H1 (cell line): ENCODE data around the gene OSBPL3. TPM values are rescaled to one million over a fixed set of nuclear protein-coding genes. Genes with fewer than 3 reads are reported as not detected.

Experiments
- CTCF ChIA-PET: fragments of 300-600 bp; sonication (Branson Sonifier 250); formaldehyde crosslinking; loops from one replicate; lab custom pipeline; 2021; ENCODE audit not compliant: partially characterized antibody; lab: Charles Lee
- POLR2A ChIA-PET: fragments of 300-600 bp; sonication (Branson Sonifier 250); formaldehyde crosslinking; loops from one replicate; lab custom pipeline; 2021; ENCODE audit warnings: inconsistent platforms; ENCODE audit not compliant: partially characterized antibody; lab: Charles Lee
- DNase-seq, 2 experiments: peaks; one replicate each; pipeline versions ENCODE4 v3.0.0 to v3.0.0-alpha.2; 2010 to 2022; ENCODE audit warnings: low spot score in 2 of 2, low read depth in 1 of 2, mixed read lengths in 1 of 2
- FAIRE-seq: peaks from 2 replicates; lab custom pipeline; 2011; peaks lifted over from hg19 to GRCh38; lab: Jason Lieb, UNC
- H2AFZ ChIP-seq: 2 replicates; pipeline ENCODE4 v1.8.1; 2012; ENCODE audit warnings: low read length, inconsistent platforms
- H2AK5ac ChIP-seq: 2 replicates; pipeline ENCODE4 v1.6.1; 2013; ENCODE audit warnings: low read depth, low read length
- H2BK120ac ChIP-seq: replicated peaks from 2 replicates; pipeline ENCODE3; 2013; ENCODE audit warnings: low read depth, low read length, inconsistent platforms
- H2BK12ac ChIP-seq: 2 replicates; pipeline ENCODE4 v1.6.1; 2013; ENCODE audit warnings: low read depth, low read length
- H2BK15ac ChIP-seq: 2 replicates; pipeline ENCODE4 v1.6.1; 2013; ENCODE audit warnings: low read length
- H2BK20ac ChIP-seq: 2 replicates; pipeline ENCODE4 v1.6.1; 2013; ENCODE audit warnings: low read length
- H2BK5ac ChIP-seq: 2 replicates; pipeline ENCODE4 v1.6.1; 2013; ENCODE audit warnings: low read depth, low read length
- H3K14ac ChIP-seq: 2 replicates; pipeline ENCODE4 v1.6.1; 2013; ENCODE audit warnings: inconsistent platforms; ENCODE audit not compliant: insufficient read length
- H3K18ac ChIP-seq: 2 replicates; pipeline ENCODE4 v1.6.1; 2013; ENCODE audit warnings: low read length; ENCODE audit errors: extremely low read depth
- H3K23ac ChIP-seq: 2 replicates; pipeline ENCODE4 v1.6.1; 2013; ENCODE audit warnings: inconsistent platforms; ENCODE audit not compliant: insufficient read length
- H3K23me2 ChIP-seq: 2 replicates; pipeline ENCODE4 v1.6.1; 2013; ENCODE audit warnings: low read depth, low read length
- H3K27ac ChIP-seq: 2 replicates; pipeline ENCODE4 v1.6.1; 2011; ENCODE audit warnings: low read depth, low read length, inconsistent platforms
- H3K27me3 ChIP-seq, 4 experiments: replicated peaks in 1 of 4; 1 replicate in 1 of 4; 2 replicates in 3 of 4; pipeline versions ENCODE4 v1.6.1 to v1.8.1; 2011 to 2013; ENCODE audit warnings: low read length in 3 of 4, mild to moderate bottlenecking in 3 of 4, inconsistent platforms in 2 of 4, mixed read lengths in 2 of 4, moderate library complexity in 1 of 4; ENCODE audit not compliant: control insufficient read depth in 3 of 4, insufficient read depth in 3 of 4; ENCODE audit errors: extremely low read depth in 1 of 4
- H3K36me3 ChIP-seq, 4 experiments: 2 replicates each; pipeline versions ENCODE4 v1.6.1 to v1.8.1; 2011 to 2013; ENCODE audit warnings: mild to moderate bottlenecking in 4 of 4, low read length in 3 of 4, moderate library complexity in 2 of 4, control low read depth in 1 of 4, inconsistent platforms in 1 of 4; ENCODE audit not compliant: insufficient read depth in 4 of 4, control insufficient read depth in 2 of 4
- H3K4ac ChIP-seq: replicated peaks from 2 replicates; pipeline ENCODE3; 2013; ENCODE audit warnings: low read length, low read depth, mixed read lengths, inconsistent platforms; ENCODE audit not compliant: insufficient read length
- H3K4me1 ChIP-seq, 4 experiments: replicated peaks in 1 of 4; 1 replicate in 1 of 4; 2 replicates in 3 of 4; pipeline versions ENCODE4 v1.6.1 to v1.8.1; 2011 to 2013; ENCODE audit warnings: low read length in 3 of 4, inconsistent platforms in 2 of 4, mixed read lengths in 1 of 4; ENCODE audit not compliant: insufficient read depth in 4 of 4, control insufficient read depth in 3 of 4
- H3K4me2 ChIP-seq, 2 experiments: 2 replicates each; pipeline versions ENCODE4 v1.6.1 to v1.8.1; 2011 to 2013; ENCODE audit warnings: low read depth in 2 of 2, low read length in 2 of 2, control low read depth in 1 of 2, inconsistent platforms in 1 of 2, mild to moderate bottlenecking in 1 of 2; ENCODE audit not compliant: insufficient read depth in 1 of 2
- H3K4me3 ChIP-seq, 4 experiments: fragments of 200-600, 300-600 bp in 1 of 4; sonication (generic), shearing (Covaris generic), sonication (Bioruptor Twin) in 1 of 4; 2 replicates each; pipeline versions ENCODE4 v1.5.1 to v1.8.1; 2011 to 2016; ENCODE audit warnings: low read length in 4 of 4, low read depth in 3 of 4, control low read depth in 2 of 4, inconsistent platforms in 2 of 4, mild to moderate bottlenecking in 2 of 4, mixed read lengths in 1 of 4, moderate library complexity in 1 of 4; ENCODE audit not compliant: insufficient read depth in 2 of 4; ENCODE audit errors: extremely low read depth in 1 of 4
- H3K56ac ChIP-seq: replicated peaks from 2 replicates; pipeline ENCODE3; 2013; ENCODE audit warnings: low read depth, mild to moderate bottlenecking, mixed read lengths, low read length, inconsistent platforms; ENCODE audit not compliant: insufficient read length
- H3K79me1 ChIP-seq: 2 replicates; pipeline ENCODE4 v1.6.1; 2013; ENCODE audit warnings: low read depth, low read length, control low read depth
- H3K79me2 ChIP-seq, 2 experiments: 2 replicates each; pipeline versions ENCODE4 v1.6.1 to v1.8.1; 2012 to 2013; ENCODE audit warnings: low read length in 2 of 2, mild to moderate bottlenecking in 2 of 2, inconsistent platforms in 1 of 2; ENCODE audit not compliant: insufficient read depth in 2 of 2, control insufficient read depth in 1 of 2
- H3K9ac ChIP-seq, 4 experiments: replicated peaks in 1 of 4; 1 replicate in 1 of 4; 2 replicates in 3 of 4; pipeline versions ENCODE4 v1.6.1 to v1.8.1; 2011 to 2013; ENCODE audit warnings: low read depth in 3 of 4, low read length in 3 of 4, control low read depth in 2 of 4, mild to moderate bottlenecking in 2 of 4, moderate library complexity in 2 of 4, inconsistent platforms in 1 of 4; ENCODE audit errors: extremely low read depth in 1 of 4
- H3K9me3 ChIP-seq, 2 experiments: 2 replicates each; pipeline versions ENCODE4 v1.6.1 to v1.8.1; 2012 to 2013; ENCODE audit warnings: mild to moderate bottlenecking in 2 of 2, moderate library complexity in 2 of 2, control low read depth in 1 of 2, inconsistent platforms in 1 of 2, low read depth in 1 of 2, low read length in 1 of 2, mixed read lengths in 1 of 2; ENCODE audit not compliant: insufficient read depth in 2 of 2
- H4K20me1 ChIP-seq, 2 experiments: replicated peaks in 1 of 2; 2 replicates each; pipeline versions ENCODE3 to v1.8.1; 2011 to 2013; ENCODE audit warnings: inconsistent platforms in 2 of 2, low read length in 2 of 2, mild to moderate bottlenecking in 1 of 2; ENCODE audit not compliant: insufficient read depth in 2 of 2, control insufficient read depth in 1 of 2
- H4K5ac ChIP-seq: 2 replicates; pipeline ENCODE4 v1.6.1; 2013; ENCODE audit warnings: low read length, low read depth, mixed read lengths, inconsistent platforms; ENCODE audit not compliant: insufficient read length
- H4K8ac ChIP-seq: 2 replicates; pipeline ENCODE4 v1.8.0; 2013; ENCODE audit warnings: mild to moderate bottlenecking, moderate library complexity, low read length, inconsistent platforms; ENCODE audit not compliant: insufficient read depth; ENCODE audit errors: extremely low read depth
- H4K91ac ChIP-seq: replicated peaks from 2 replicates; pipeline ENCODE3; 2013; ENCODE audit warnings: low read length, mixed read lengths, inconsistent platforms; ENCODE audit not compliant: insufficient read length
- BRCA1 ChIP-seq: IDR thresholded peaks from 2 replicates; pipeline ENCODE4 v1.6.1; 2012; ENCODE audit warnings: low read depth, low read length, improper control_type of control experiment
- CBX8 ChIP-seq: fragments of 300-800, 300-1000 bp; sonication (generic); IDR thresholded peaks from 2 replicates; pipeline ENCODE4 v1.7.1; 2016; ENCODE audit warnings: low read depth, low read length, borderline replicate concordance
- CTBP2 ChIP-seq: IDR thresholded peaks from 2 replicates; pipeline ENCODE4 v1.7.0; 2011; ENCODE audit warnings: borderline replicate concordance, mild to moderate bottlenecking, moderate library complexity, mixed read lengths, low read length; ENCODE audit not compliant: insufficient read depth, insufficient read length
- EP300 ChIP-seq, 2 experiments: IDR thresholded peaks; 1 replicate in 1 of 2; 2 replicates in 1 of 2; pipeline ENCODE4 v1.6.1; 2011 to 2012; ENCODE audit warnings: low read depth in 2 of 2, low read length in 2 of 2, mild to moderate bottlenecking in 2 of 2, borderline replicate concordance in 1 of 2, inconsistent platforms in 1 of 2, moderate library complexity in 1 of 2
- GTF2F1 ChIP-seq: IDR thresholded peaks from 2 replicates; pipeline ENCODE4 v1.6.1; 2012; ENCODE audit warnings: low read depth, low read length, improper control_type of control experiment, borderline replicate concordance
- HDAC2 ChIP-seq, 2 experiments: fragments of 300-600 bp in 1 of 2; sonication (generic) in 1 of 2; IDR thresholded peaks; 2 replicates each; pipeline ENCODE4 v1.6.1; 2011 to 2012; ENCODE audit warnings: low read depth in 2 of 2, low read length in 2 of 2, mild to moderate bottlenecking in 2 of 2, moderate library complexity in 2 of 2, borderline replicate concordance in 1 of 2, inconsistent platforms in 1 of 2
- KDM1A ChIP-seq: fragments of 200-600, 300-600 bp; sonication (generic); IDR thresholded peaks from 2 replicates; pipeline ENCODE4 v1.7.1; 2016; ENCODE audit warnings: mild to moderate bottlenecking, low read length, borderline replicate concordance
- NANOG ChIP-seq: IDR thresholded peaks from 2 replicates; pipeline ENCODE4 v1.6.1; 2011; ENCODE audit warnings: low read length, low read depth, mild to moderate bottlenecking, inconsistent platforms; ENCODE audit not compliant: insufficient read depth, poor library complexity, severe bottlenecking
- POU5F1 ChIP-seq: IDR thresholded peaks from 2 replicates; pipeline ENCODE4 v1.6.1; 2011; ENCODE audit warnings: low read depth, mild to moderate bottlenecking, low read length, moderate library complexity
- SP4 ChIP-seq: IDR thresholded peaks from 2 replicates; pipeline ENCODE4 v1.6.1; 2012; ENCODE audit warnings: low read length, inconsistent platforms
- TCF12 ChIP-seq: IDR thresholded peaks from 2 replicates; pipeline ENCODE4 v1.6.1; 2011; ENCODE audit warnings: low read depth, mild to moderate bottlenecking, low read length
- ZNF274 ChIP-seq: IDR thresholded peaks from 2 replicates; pipeline ENCODE4 v1.7.0; 2012; ENCODE audit warnings: low read length, borderline replicate concordance; ENCODE audit errors: extremely low read depth
- WGBS, 2 experiments: shearing (Covaris generic) in 1 of 2; methylation state at CpG; one replicate each; pipeline versions ENCODE4 v1.1.6 to v1.1.7; 2013 to 2015; ENCODE audit warnings: low lambda C conversion rate in 2 of 2, mixed read lengths in 2 of 2, inconsistent platforms in 1 of 2, low coverage in 1 of 2, missing lambda C conversion rate in 1 of 2; ENCODE audit not compliant: insufficient replicate concordance in 2 of 2, insufficient coverage in 1 of 2, insufficient read length in 1 of 2; ENCODE audit errors: extremely low coverage in 1 of 2, missing lambda C conversion rate in 1 of 2; 5-methylcytosine and 5-hydroxymethylcytosine counted together
- polyA plus RNA-seq, 7 experiments: library from polyadenylated mRNA; depleted of rRNA in 3 of 7; stranded (reverse) in 5 of 7; unstranded in 2 of 7; fragments of >200 nt in 5 of 7; fragments of 200-250 nt in 2 of 7; gene quantifications; 1 replicate in 5 of 7; 2 replicates in 1 of 7; 4 replicates in 1 of 7; pipeline versions ENCODE4 v1.2.1 to v1.2.3, GENCODE V29; 2011 to 2013; ENCODE audit warnings: missing spikeins in 2 of 7, mixed read lengths in 2 of 7
- total RNA-seq: library from RNA; stranded (reverse); fragmentation: NEBNext Ultra II Directional; extraction: Animal tissue kit (Norgen Biotek cat#: 25700); gene quantifications from 2 replicates; pipeline ENCODE4 v1.2.1, GENCODE V29; 2021
- TF ChIP-seq, protein P1 (sequence below): IDR thresholded peaks from 2 replicates; pipeline ENCODE4 v1.6.1; 2012; ENCODE audit warnings: inconsistent platforms

OSBPL3 gene
- total and polyA plus RNA-seq, 2 of the 8 experiments (the other 6 are each of a cell fraction or from before 2014, with no cell fraction given), result 2.8 to 13.9 TPM

DNA sequence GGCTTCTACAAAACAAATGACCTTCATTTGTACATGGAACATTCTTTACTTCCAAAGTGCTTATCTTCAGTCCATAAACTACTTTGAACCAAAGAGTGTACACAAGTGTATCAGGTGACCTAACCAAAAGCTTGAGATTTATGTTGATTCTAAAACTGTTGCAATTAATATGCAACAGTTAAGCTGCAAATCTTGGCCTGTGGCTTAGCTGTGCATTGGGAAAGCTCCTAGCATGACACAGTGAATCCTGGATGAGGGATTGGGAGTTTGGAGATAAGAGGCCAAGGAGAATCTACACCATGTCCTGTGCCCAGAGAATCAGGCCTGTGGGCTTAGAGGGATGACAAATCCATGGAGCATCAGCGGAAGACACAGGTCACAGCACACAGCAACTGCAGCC lies 117.5 kb downstream of the OSBPL3 start:
- no peak for FAIRE-seq
- TF ChIP-seq TCF12 (no peak), EP300 (IDR thresholded peaks at IDR 0.05; ENCODE audit: borderline replicate concordance in 1 of 2, low read depth in 2 of 2, low read length in 2 of 2) (no peak), SP4 (no peak), NANOG (no peak), HDAC2 (IDR thresholded peaks at IDR 0.05; ENCODE audit: borderline replicate concordance in 1 of 2, low read depth in 2 of 2, low read length in 2 of 2) (no peak), CBX8 (no peak), KDM1A (no peak), POU5F1 (no peak), CTBP2 (no peak), ZNF274 (no peak), BRCA1 (no peak), GTF2F1 (no peak)
- TF ChIP-seq, protein P1, sequence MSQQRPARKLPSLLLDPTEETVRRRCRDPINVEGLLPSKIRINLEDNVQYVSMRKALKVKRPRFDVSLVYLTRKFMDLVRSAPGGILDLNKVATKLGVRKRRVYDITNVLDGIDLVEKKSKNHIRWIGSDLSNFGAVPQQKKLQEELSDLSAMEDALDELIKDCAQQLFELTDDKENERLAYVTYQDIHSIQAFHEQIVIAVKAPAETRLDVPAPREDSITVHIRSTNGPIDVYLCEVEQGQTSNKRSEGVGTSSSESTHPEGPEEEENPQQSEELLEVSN, result no peak

More for the DNA sequence above, 117.5 kb downstream of the OSBPL3 start:
- Histone ChIP-seq H3K56ac (no peak overlapping the region), H2BK15ac (no peak overlapping the region), H3K36me3 (peaks cover 0 to 4% (median 0%) of the 10 kb centered on the region in 4 experiments; a peak in 1 of 8 replicates), H3K9ac (no peak overlapping the region), H2BK12ac (no peak overlapping the region), H3K23ac (no peak overlapping the region), H3K27ac (no peak overlapping the region), H4K5ac (no peak overlapping the region), H3K14ac (no peak overlapping the region), H2AK5ac (no peak overlapping the region), H3K4me3 (no peak overlapping the region), H4K20me1 (no peaks in the 10 kb centered on the region), H2AFZ (no peak overlapping the region), H3K4ac (no peak overlapping the region), H3K9me3 (no peaks in the 10 kb centered on the region), H3K79me2 (no peaks in the 10 kb centered on the region), H3K4me2 (no peak overlapping the region), H3K18ac (no peak overlapping the region), H3K27me3 (no peaks in the 10 kb centered on the region), H2BK20ac (no peak overlapping the region), H3K23me2 (no peaks in the 10 kb centered on the region), H3K79me1 (no peaks in the 10 kb centered on the region), H2BK120ac (no peak overlapping the region), H4K8ac (no peak overlapping the region), H3K4me1 (no peaks in the 10 kb centered on the region), H4K91ac (no peak overlapping the region), H2BK5ac (no peak overlapping the region)
- WGBS, 2 experiments, result 94% methylated on average over 1 of the region's 1 CpG; no CpG with 5 or more reads in 1 of the 2 experiments
- ChIA-PET CTCF (interaction anchor here (0.6 to 1.4 kb wide), 4 partner anchors 25 to 288 kb away, joined by 3 to 5 read pairs (median 4); no protein-coding TSS in a partner anchor), POLR2A (interaction anchor here (0.7 kb wide), 1 partner anchor 116 kb away, joined by 3 read pairs; no protein-coding TSS in a partner anchor)
- no peak for DNase-seq
